Natural killer cell (primary cell): ENCODE data around the gene RGS19. TPM values are rescaled to one million over a fixed set of nuclear protein-coding genes. Genes with fewer than 3 reads are reported as not detected.
A peak's percentile ranks its signal among the peaks of the same experiment; 100 is the strongest.

Source experiments
- ATAC-seq, 3 donors: fragments of 150-1000 bp in 2 of 3; fragments of 200-7000 bp in 1 of 3; cut with Tn5 transposase; 1 replicate in 1 of 3; 2 replicates in 2 of 3; pipeline ENCODE4 v1.10.0; 2021; ENCODE audit warnings: mild to moderate bottlenecking in 2 of 3, moderate library complexity in 2 of 3
- DNase-seq, 2 donors: peaks; one replicate each; pipeline versions ENCODE4 v3.0.0 to v3.0.0-alpha.2; 2013 to 2021; ENCODE audit warnings: mixed read lengths in 1 of 2
- H3K27ac ChIP-seq: one replicate; pipeline ENCODE4 v1.5.1; 2013; ENCODE audit warnings: mild to moderate bottlenecking, low read length
- H3K27me3 ChIP-seq: one replicate; pipeline ENCODE4 v1.6.1; 2013; ENCODE audit warnings: low read length; ENCODE audit not compliant: control insufficient read depth, insufficient read depth
- H3K36me3 ChIP-seq: one replicate; pipeline ENCODE4 v1.6.1; 2013; ENCODE audit warnings: low read length; ENCODE audit not compliant: control insufficient read depth, insufficient read depth
- H3K4me1 ChIP-seq: one replicate; pipeline ENCODE4 v1.6.1; 2013; ENCODE audit warnings: low read length; ENCODE audit not compliant: control insufficient read depth, insufficient read depth
- H3K4me3 ChIP-seq: one replicate; pipeline ENCODE4 v1.5.1; 2013; ENCODE audit warnings: low read length
- H3K9me3 ChIP-seq: one replicate; pipeline ENCODE4 v1.6.1; 2013; ENCODE audit warnings: low read length; ENCODE audit not compliant: control insufficient read depth, insufficient read depth
- H3K27ac Mint-ChIP-seq, 2 donors: one replicate each; pipeline ENCODE4 v1.8.0; 2022; ENCODE audit warnings: mild to moderate bottlenecking in 2 of 2, mixed read lengths in 2 of 2, moderate library complexity in 1 of 2
- H3K27me3 Mint-ChIP-seq, 2 donors: one replicate each; pipeline ENCODE4 v1.8.0; 2022; ENCODE audit warnings: low read depth in 2 of 2, mixed read lengths in 2 of 2
- H3K36me3 Mint-ChIP-seq: one replicate; pipeline ENCODE4 v1.8.0; 2022; ENCODE audit warnings: mixed read lengths
- H3K4me1 Mint-ChIP-seq, 2 donors: one replicate each; pipeline ENCODE4 v1.8.0; 2022; ENCODE audit warnings: mixed read lengths in 2 of 2
- H3K4me3 Mint-ChIP-seq: one replicate; pipeline ENCODE4 v1.8.0; 2022; ENCODE audit warnings: mild to moderate bottlenecking, moderate library complexity, mixed read lengths
- H3K9me3 Mint-ChIP-seq, 2 donors: one replicate each; pipeline ENCODE4 v1.8.0; 2022; ENCODE audit warnings: mixed read lengths in 2 of 2
- WGBS: methylation state at CpG from one replicate; pipeline ENCODE4 v1.1.7; 2013; ENCODE audit warnings: missing lambda C conversion rate; ENCODE audit not compliant: insufficient coverage; 5-methylcytosine and 5-hydroxymethylcytosine counted together
- intact Hi-C: fragments of 100-400 bp; cut with micrococcal nuclease; formaldehyde crosslinking; loops from one replicate; pipeline ENCODE4 v1.14.2; 2022
- total RNA-seq, 4 donors: library from RNA; stranded (reverse); fragments of 120-200 nt in 1 of 4; gene quantifications; one replicate each; pipeline versions ENCODE4 v1.2.3 to v1.2.4, GENCODE V29; 2013 to 2022
- TF ChIP-seq, protein P1 (sequence below): fragments of 200-600 bp; IDR thresholded peaks from one replicate; pipeline ENCODE4 v1.8.0; 2022; ENCODE audit warnings: antibody characterized with exemption

RGS19 gene
- total RNA-seq, 3 donors from 2014 or later (not counting 1 experiment from before 2014, with no cell fraction given) = 61.9 to 76.4 (median 68.2) TPM

- no peak overlapping the region for H3K4me3 ChIP-seq
- H3K27ac ChIP-seq = no peak overlapping the region
- H3K36me3 ChIP-seq = no peaks in the 10 kb centered on the region
- TF ChIP-seq, protein P1, sequence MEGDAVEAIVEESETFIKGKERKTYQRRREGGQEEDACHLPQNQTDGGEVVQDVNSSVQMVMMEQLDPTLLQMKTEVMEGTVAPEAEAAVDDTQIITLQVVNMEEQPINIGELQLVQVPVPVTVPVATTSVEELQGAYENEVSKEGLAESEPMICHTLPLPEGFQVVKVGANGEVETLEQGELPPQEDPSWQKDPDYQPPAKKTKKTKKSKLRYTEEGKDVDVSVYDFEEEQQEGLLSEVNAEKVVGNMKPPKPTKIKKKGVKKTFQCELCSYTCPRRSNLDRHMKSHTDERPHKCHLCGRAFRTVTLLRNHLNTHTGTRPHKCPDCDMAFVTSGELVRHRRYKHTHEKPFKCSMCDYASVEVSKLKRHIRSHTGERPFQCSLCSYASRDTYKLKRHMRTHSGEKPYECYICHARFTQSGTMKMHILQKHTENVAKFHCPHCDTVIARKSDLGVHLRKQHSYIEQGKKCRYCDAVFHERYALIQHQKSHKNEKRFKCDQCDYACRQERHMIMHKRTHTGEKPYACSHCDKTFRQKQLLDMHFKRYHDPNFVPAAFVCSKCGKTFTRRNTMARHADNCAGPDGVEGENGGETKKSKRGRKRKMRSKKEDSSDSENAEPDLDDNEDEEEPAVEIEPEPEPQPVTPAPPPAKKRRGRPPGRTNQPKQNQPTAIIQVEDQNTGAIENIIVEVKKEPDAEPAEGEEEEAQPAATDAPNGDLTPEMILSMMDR = no peak
- no peaks in the 10 kb centered on the region for H3K9me3 ChIP-seq
- no peaks in the 10 kb centered on the region for H3K36me3 Mint-ChIP-seq
- no peak overlapping the region for H3K4me3 Mint-ChIP-seq
- DNase-seq (no peak), ATAC-seq (no peak)
- 94% methylated on average over 21 of the region's 21 CpGs for WGBS
- intact Hi-C loops = no loop called here
- peaks cover 14 to 27% of the 10 kb centered on the region in 2 donors for H3K27me3 Mint-ChIP-seq
- no peak overlapping the region for H3K27ac Mint-ChIP-seq
- peaks cover 0 to 19% of the 10 kb centered on the region in 2 donors for H3K4me1 Mint-ChIP-seq
- H3K4me1 ChIP-seq = peaks cover 41% of the 10 kb centered on the region
- peaks cover 4 to 5% of the 10 kb centered on the region in 2 donors for H3K9me3 Mint-ChIP-seq
- H3K27me3 ChIP-seq = peaks cover 17% of the 10 kb centered on the region
Observed at GRCh38 chr20:64099086-64099786, 19.9 kb upstream of the RGS19 start.

- Mint-ChIP-seq H3K36me3 (no peaks in the 10 kb centered on the region), H3K4me3 (no peak overlapping the region), H3K27ac (no peak overlapping the region), H3K4me1 (peaks cover 0 to 19% of the 10 kb centered on the region in 2 donors), H3K9me3 (peaks cover 4 to 5% of the 10 kb centered on the region in 2 donors), H3K27me3 (peaks cover 12 to 20% of the 10 kb centered on the region in 2 donors)
- no peak for ATAC-seq
- Histone ChIP-seq H3K4me1 (peaks cover 41% of the 10 kb centered on the region), H3K36me3 (no peaks in the 10 kb centered on the region), H3K27me3 (peaks cover 17% of the 10 kb centered on the region), H3K27ac (no peak overlapping the region), H3K4me3 (no peak overlapping the region), H3K9me3 (no peaks in the 10 kb centered on the region)
- TF ChIP-seq, protein P1 = no peak
- 95% methylated on average over 28 of the region's 28 CpGs for WGBS
- intact Hi-C loops = no loop called here
- no peak for DNase-seq
Observed at GRCh38 chr20:64098471-64099013, 19.2 kb upstream of the RGS19 start.

DNA sequence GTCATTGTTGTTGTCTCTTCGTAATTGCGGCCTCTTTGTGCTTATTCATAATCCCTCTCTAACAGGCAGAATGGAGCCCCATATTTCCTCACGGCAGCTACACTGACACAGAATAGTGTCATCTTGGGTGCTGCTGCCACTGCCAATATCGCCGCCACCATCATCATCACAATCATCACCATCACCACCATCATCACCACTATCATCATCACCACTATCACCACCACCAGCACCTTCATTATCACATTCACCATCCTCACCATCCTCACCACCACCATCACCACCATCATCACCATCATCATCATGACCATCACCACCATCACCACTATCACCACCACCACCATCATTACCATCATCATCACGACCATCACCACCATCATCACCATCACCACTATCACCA is 17.2 kb upstream of the RGS19 start:
- H3K4me1 ChIP-seq = peaks cover 29% of the 10 kb centered on the region
- H3K27me3 ChIP-seq = peaks cover 6% of the 10 kb centered on the region
- no peak for ATAC-seq
- no peak for DNase-seq
- no peaks in the 10 kb centered on the region for H3K9me3 ChIP-seq
- H3K27ac Mint-ChIP-seq = peak overlapping the region in 1 of 2 donors; percentile 17
- 79% methylated on average over 6 of the region's 6 CpGs for WGBS
- peaks cover 4 to 5% of the 10 kb centered on the region in 2 donors for H3K9me3 Mint-ChIP-seq
- intact Hi-C loops = no loop called here
- no peaks in the 10 kb centered on the region for H3K36me3 Mint-ChIP-seq
- TF ChIP-seq, protein P1 = no peak
- no peak overlapping the region for H3K4me3 ChIP-seq
- H3K27me3 Mint-ChIP-seq = peaks cover 7 to 10% of the 10 kb centered on the region in 2 donors
- H3K4me1 Mint-ChIP-seq = peaks cover 0 to 12% of the 10 kb centered on the region in 2 donors
- no peak overlapping the region for H3K27ac ChIP-seq
- H3K36me3 ChIP-seq = no peaks in the 10 kb centered on the region
- no peak overlapping the region for H3K4me3 Mint-ChIP-seq
